ENCODE measurements around the gene VPS25. TPM values are rescaled to one million over a fixed set of nuclear protein-coding genes. Genes with fewer than 3 reads are reported as not detected.

VPS25 gene
- total RNA-seq, 1 donor from 2014 or later: 77.5 TPM

DNA sequence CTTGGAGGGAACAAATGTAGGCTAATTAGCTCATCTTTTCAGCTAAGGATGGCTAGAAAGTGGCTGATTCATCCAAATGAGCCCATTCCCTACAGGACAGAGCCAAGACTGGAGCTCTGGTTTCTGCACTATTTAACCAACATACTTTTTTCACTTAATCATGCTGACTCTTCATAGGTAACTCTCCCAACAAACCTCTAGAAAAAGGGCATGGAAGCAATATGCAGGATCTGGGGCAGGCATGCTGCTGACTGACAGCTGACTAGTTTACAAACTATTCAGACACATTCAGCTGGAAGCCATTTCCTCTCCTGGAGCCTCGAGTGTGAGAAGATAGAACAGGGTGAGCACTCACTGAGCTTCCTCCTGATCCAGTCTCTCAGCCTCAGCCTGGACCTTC, 44.6 kb downstream of the VPS25 start:
- no peaks in the 10 kb centered on the region for H3K36me3 ChIP-seq
- H3K4me2 ChIP-seq: no peak overlapping the region
- H3F3A ChIP-seq (ENCODE audit: low read depth): peaks cover 18% of the 10 kb centered on the region
- H3K27ac ChIP-seq: no peak overlapping the region
- Mint-ChIP-seq H3K27ac (no peak overlapping the region), H3K4me3 (no peak overlapping the region), H3K9me3 (no peaks in the 10 kb centered on the region), H3K4me1 (peaks cover 2% of the 10 kb centered on the region), H3K36me3 (peaks cover 10% of the 10 kb centered on the region), H3K27me3 (ENCODE audit: insufficient read depth, low read depth) (no peaks in the 10 kb centered on the region)
- H2AFZ ChIP-seq (replicated peaks): no peak overlapping the region
- no peaks in the 10 kb centered on the region for H3K9me3 ChIP-seq (ENCODE audit: low read depth)
- H3K9ac ChIP-seq: no peak overlapping the region
- no peaks in the 10 kb centered on the region for H4K20me1 ChIP-seq (ENCODE audit: low read depth)
- no peak overlapping the region for H3K4me3 ChIP-seq
- peaks cover 9% of the 10 kb centered on the region for H3K79me2 ChIP-seq (ENCODE audit: low read depth)
- H3K27me3 ChIP-seq: no peaks in the 10 kb centered on the region
- no peaks in the 10 kb centered on the region for H3K4me1 ChIP-seq
- DNase-seq (ENCODE audit: low spot score): no peak
- no peak for TF ChIP-seq EZH2 (IDR thresholded peaks at IDR 0.05)
- TF ChIP-seq EZH2phosphoT487 (IDR thresholded peaks at IDR 0.05): no peak
- no peak for TF ChIP-seq CTCF (IDR thresholded peaks at IDR 0.05)

GRCh38 chr17:42818379-42818778, 45.1 kb downstream of the VPS25 start:
- Histone ChIP-seq H3K4me2 (no peak overlapping the region), H3K9ac (no peak overlapping the region), H3K4me1 (no peaks in the 10 kb centered on the region), H3K36me3 (no peaks in the 10 kb centered on the region), H4K20me1 (ENCODE audit: low read depth) (no peaks in the 10 kb centered on the region), H3K9me3 (ENCODE audit: low read depth) (no peaks in the 10 kb centered on the region), H2AFZ (replicated peaks) (no peak overlapping the region), H3K27ac (no peak overlapping the region), H3K27me3 (no peaks in the 10 kb centered on the region), H3F3A (ENCODE audit: low read depth) (peaks cover 18% of the 10 kb centered on the region), H3K4me3 (no peak overlapping the region), H3K79me2 (ENCODE audit: low read depth) (peaks cover 14% of the 10 kb centered on the region)
- H3K4me1 Mint-ChIP-seq: peaks cover 5% of the 10 kb centered on the region
- no peak for DNase-seq (ENCODE audit: low spot score)
- no peak overlapping the region for H3K4me3 Mint-ChIP-seq
- H3K36me3 Mint-ChIP-seq: peaks cover 10% of the 10 kb centered on the region
- no peaks in the 10 kb centered on the region for H3K9me3 Mint-ChIP-seq
- H3K27me3 Mint-ChIP-seq (ENCODE audit: insufficient read depth, low read depth): no peaks in the 10 kb centered on the region
- H3K27ac Mint-ChIP-seq: no peak overlapping the region
- no peak for TF ChIP-seq EZH2 (IDR thresholded peaks at IDR 0.05)
- TF ChIP-seq EZH2phosphoT487 (IDR thresholded peaks at IDR 0.05): no peak
- TF ChIP-seq CTCF (IDR thresholded peaks at IDR 0.05): no peak

DNA sequence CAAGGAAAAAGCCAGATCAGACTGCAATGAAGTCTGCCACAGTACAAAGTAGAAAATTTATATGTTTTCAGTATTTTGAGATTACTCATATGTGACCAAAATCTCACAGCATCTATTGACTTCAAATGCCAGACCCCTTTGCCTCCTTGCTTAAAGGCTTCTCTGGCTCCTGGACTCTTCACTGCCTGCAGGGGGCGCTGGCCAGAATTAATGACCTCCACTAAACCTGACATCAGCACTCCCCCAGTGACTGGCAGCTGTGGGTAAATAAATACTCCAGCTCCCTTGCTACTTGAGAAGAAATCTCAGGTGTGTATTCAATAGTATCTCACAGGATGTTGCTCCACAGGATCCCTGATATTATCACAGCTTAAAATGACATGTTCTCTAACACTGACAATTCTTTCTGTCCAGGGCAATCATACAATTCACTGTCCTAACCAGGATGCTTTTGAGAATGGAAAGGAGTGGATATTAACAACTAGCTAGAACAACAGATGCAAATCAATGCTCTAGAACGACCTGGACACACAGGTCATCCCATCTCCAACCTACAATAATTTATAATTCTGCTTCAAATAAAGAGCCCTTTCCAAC, 46.8 kb downstream of the VPS25 start:
- H3K27ac Mint-ChIP-seq: no peak overlapping the region
- H3K9me3 Mint-ChIP-seq: no peaks in the 10 kb centered on the region
- Histone ChIP-seq H3K27me3 (no peaks in the 10 kb centered on the region), H3K27ac (no peak overlapping the region), H3K4me2 (no peak overlapping the region), H3F3A (ENCODE audit: low read depth) (peaks cover 18% of the 10 kb centered on the region), H3K36me3 (no peaks in the 10 kb centered on the region), H4K20me1 (ENCODE audit: low read depth) (no peaks in the 10 kb centered on the region), H3K9ac (no peak overlapping the region), H3K4me1 (no peaks in the 10 kb centered on the region), H3K9me3 (ENCODE audit: low read depth) (no peaks in the 10 kb centered on the region), H2AFZ (replicated peaks) (no peak overlapping the region), H3K4me3 (no peak overlapping the region), H3K79me2 (ENCODE audit: low read depth) (peaks cover 20% of the 10 kb centered on the region)
- peaks cover 4% of the 10 kb centered on the region for H3K27me3 Mint-ChIP-seq (ENCODE audit: insufficient read depth, low read depth)
- no peak for TF ChIP-seq EZH2 (IDR thresholded peaks at IDR 0.05)
- TF ChIP-seq CTCF (IDR thresholded peaks at IDR 0.05): peak; percentile 94
- no peak for TF ChIP-seq EZH2phosphoT487 (IDR thresholded peaks at IDR 0.05)
- peaks cover 9% of the 10 kb centered on the region for H3K4me1 Mint-ChIP-seq
- H3K4me3 Mint-ChIP-seq: no peak overlapping the region
- DNase-seq (ENCODE audit: low spot score): peak; percentile 88
- H3K36me3 Mint-ChIP-seq: peaks cover 8% of the 10 kb centered on the region

Measured in neural progenitor cell (in vitro differentiated cells).